ENCODE results near the gene FBXW12. TPM values are rescaled to one million over a fixed set of nuclear protein-coding genes. Genes with fewer than 3 reads are reported as not detected.

FBXW12 gene
- total RNA-seq, 2 experiments from 2014 or later: not detected

- TF ChIP-seq CTCF (IDR thresholded peaks at IDR 0.05): no peak
- ChIA-PET POLR2A (interaction anchor here (0.6 to 2.4 kb wide), 4 partner anchors 9 to 41 kb away, joined by 3 to 8 read pairs (median 4); partner anchors contain the start of genes CCDC51 and TMA7), CTCF (no interaction called here)
- intact Hi-C loops (cut with micrococcal nuclease): no loop called here
- Mint-ChIP-seq H3K4me1 (ENCODE audit: low read depth) (peaks cover 7% of the 10 kb centered on the region), H3K36me3 (ENCODE audit: low read depth) (peaks cover 12% of the 10 kb centered on the region), H3K4me3 (peak within 1 kb of the TSS; percentile 72), H3K9me3 (no peaks in the 10 kb centered on the region), H3K27me3 (peaks cover 6% of the 10 kb centered on the region), H3K27ac (no peak within 1 kb of the TSS)
- peak; percentile 8 for ATAC-seq
- peak; percentile 32 for DNase-seq
Observed at GRCh38 chr3:48429960-48430707, 58.1 kb downstream of the FBXW12 start, which contains the start of gene PLXNB1. TSS of gene PLXNB1 (minus strand) at chr3:48430086. CDS start at chr3:48424611, 5,475 bp downstream.

GRCh38 chr3:48430708-48431101 lies 58.7 kb downstream of the FBXW12 start:
- intact Hi-C loops (cut with micrococcal nuclease): no loop called here
- TF ChIP-seq CTCF (IDR thresholded peaks at IDR 0.05): no peak
- Mint-ChIP-seq H3K9me3 (no peaks in the 10 kb centered on the region), H3K27ac (no peak overlapping the region), H3K36me3 (ENCODE audit: low read depth) (peaks cover 12% of the 10 kb centered on the region), H3K4me3 (peak overlapping the region; percentile 72), H3K4me1 (ENCODE audit: low read depth) (peaks cover 7% of the 10 kb centered on the region), H3K27me3 (peaks cover 6% of the 10 kb centered on the region)
- POLR2A ChIA-PET: interaction anchor here (1.3 to 2.4 kb wide), 3 partner anchors 9 to 40 kb away, joined by 4 to 8 read pairs (median 4); partner anchors contain the start of genes CCDC51 and TMA7
- DNase-seq (no peak), ATAC-seq (no peak)
- CTCF ChIA-PET: no interaction called here

- H3K27ac Mint-ChIP-seq: no peak overlapping the region
- peaks cover 7% of the 10 kb centered on the region for H3K4me1 Mint-ChIP-seq (ENCODE audit: low read depth)
- intact Hi-C loops (cut with micrococcal nuclease): no loop called here
- H3K4me3 Mint-ChIP-seq: peak overlapping the region; percentile 72
- POLR2A ChIA-PET: interaction anchor here (1.9 kb wide), 1 partner anchor 13 kb away, joined by 4 read pairs; no protein-coding TSS in a partner anchor
- CTCF ChIA-PET: interaction anchor here (1.0 kb wide), 1 partner anchor 31 kb away, joined by 3 read pairs; no protein-coding TSS in a partner anchor
- no peak for TF ChIP-seq CTCF (IDR thresholded peaks at IDR 0.05)
- ATAC-seq (no peak), DNase-seq (no peak)
- H3K27me3 Mint-ChIP-seq: peaks cover 6% of the 10 kb centered on the region
- H3K9me3 Mint-ChIP-seq: no peaks in the 10 kb centered on the region
- peaks cover 12% of the 10 kb centered on the region for H3K36me3 Mint-ChIP-seq (ENCODE audit: low read depth)
Observed at GRCh38 chr3:48431224-48432029, 59.4 kb downstream of the FBXW12 start.

GRCh38 chr3:48432411-48433371 lies 60.7 kb downstream of the FBXW12 start:
- no peak overlapping the region for H3K27ac Mint-ChIP-seq
- H3K4me3 Mint-ChIP-seq: no peak overlapping the region
- no peaks in the 10 kb centered on the region for H3K9me3 Mint-ChIP-seq
- H3K4me1 Mint-ChIP-seq (ENCODE audit: low read depth): peaks cover 7% of the 10 kb centered on the region
- TF ChIP-seq CTCF (IDR thresholded peaks at IDR 0.05): no peak
- intact Hi-C loops (cut with micrococcal nuclease): no loop called here
- H3K27me3 Mint-ChIP-seq: peaks cover 6% of the 10 kb centered on the region
- ATAC-seq: no peak
- CTCF ChIA-PET: interaction anchor here (0.5 to 5.7 kb wide), 8 partner anchors 10 to 160 kb away, joined by 3 to 312 read pairs (median 4); partner anchors contain the start of gene ATRIP
- no peak for DNase-seq
- POLR2A ChIA-PET: interaction anchor here (0.7 to 1.1 kb wide), 2 partner anchors 31 to 160 kb away, joined by 3 read pairs; no protein-coding TSS in a partner anchor
- peaks cover 12% of the 10 kb centered on the region for H3K36me3 Mint-ChIP-seq (ENCODE audit: low read depth)
